ENCODE measurements around the gene ERBB4. TPM values are rescaled to one million over a fixed set of nuclear protein-coding genes. Genes with fewer than 3 reads are reported as not detected.

The ERBB4 gene
- total RNA-seq, 1 experiment from 2014 or later: 0.04 TPM

DNA sequence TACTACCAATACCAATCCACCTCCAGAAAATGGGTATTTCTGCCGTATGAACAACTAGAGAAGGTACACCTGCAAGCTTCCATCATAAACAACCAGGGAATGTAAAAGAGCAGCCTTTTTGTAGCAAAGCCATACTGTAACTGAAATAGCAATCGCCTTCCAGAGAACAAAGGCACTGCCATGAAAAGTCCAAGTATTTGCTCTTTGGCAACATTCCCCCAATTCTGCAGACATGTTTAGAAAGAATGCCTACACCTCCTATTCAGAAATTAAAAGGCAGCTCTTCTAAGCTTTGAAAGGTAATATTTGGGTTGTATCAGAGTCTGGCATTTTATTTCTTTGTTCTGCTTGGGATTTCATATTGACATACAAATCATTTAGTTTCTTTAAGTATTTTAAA, 487.7 kb downstream of the ERBB4 start:
- Histone ChIP-seq H4K20me1 (ENCODE audit: control insufficient read depth, insufficient read depth, insufficient read length) (no peaks in the 10 kb centered on the region), H4K91ac (ENCODE audit: insufficient read length, low read depth, low read length) (no peak overlapping the region), H3K9me3 (ENCODE audit: control insufficient read depth, low read depth, low read length) (peaks cover 19% of the 10 kb centered on the region), H3K27ac (ENCODE audit: insufficient read length, low read depth, low read length) (no peak overlapping the region), H3K23me2 (ENCODE audit: insufficient read length, low read depth, low read length, poor library complexity, severe bottlenecking) (no peaks in the 10 kb centered on the region), H2AK5ac (ENCODE audit: insufficient read length, low read length) (no peak overlapping the region), H2BK120ac (ENCODE audit: low read depth, low read length, poor library complexity, severe bottlenecking) (no peak overlapping the region), H3K14ac (ENCODE audit: insufficient read depth, low read length) (no peak overlapping the region), H3T11ph (ENCODE audit: low read length) (no peak overlapping the region), H2BK20ac (ENCODE audit: low read depth, low read length, poor library complexity, severe bottlenecking) (no peak overlapping the region), H2BK15ac (ENCODE audit: low read depth, low read length) (no peak overlapping the region), H2BK5ac (ENCODE audit: insufficient read length, low read length) (no peak overlapping the region), H3K4me2 (ENCODE audit: insufficient read depth, insufficient read length, low read length) (no peak overlapping the region), H3K79me2 (ENCODE audit: insufficient read depth, low read length) (no peaks in the 10 kb centered on the region), H3K79me1 (ENCODE audit: insufficient read depth, low read depth, low read length, poor library complexity, severe bottlenecking) (no peaks in the 10 kb centered on the region), H4K5ac (ENCODE audit: insufficient read length, low read depth, low read length) (no peak overlapping the region), H3K23ac (ENCODE audit: insufficient read length, low read depth, low read length) (no peak overlapping the region), H3K18ac (ENCODE audit: insufficient read length, low read depth, low read length) (no peak overlapping the region), H3K56ac (ENCODE audit: insufficient read length, low read depth, low read length) (no peak overlapping the region), H3K9ac (ENCODE audit: extremely low read depth, insufficient read length, low read length) (no peak overlapping the region), H2BK12ac (ENCODE audit: insufficient read length, low read depth, low read length) (no peak overlapping the region), H3K27me3 (ENCODE audit: insufficient read depth, low read length) (no peaks in the 10 kb centered on the region), H2AFZ (ENCODE audit: low read length) (no peak overlapping the region), H4K8ac (replicated peaks; ENCODE audit: insufficient read length, low read depth, low read length) (no peak overlapping the region), H3K4me1 (ENCODE audit: insufficient read depth, low read length) (no peaks in the 10 kb centered on the region), H3K4ac (ENCODE audit: low read depth, low read length) (no peak overlapping the region)
- peaks cover 13 to 36% (median 29%) of the 10 kb centered on the region in 3 experiments for H3K36me3 Mint-ChIP-seq (ENCODE audit: insufficient read depth in 1 of 3, low read depth in 3 of 3)
- H3K27me3 Mint-ChIP-seq (ENCODE audit: low read depth): peaks cover 2% of the 10 kb centered on the region; the same call in 1 of the 2 replicates
- no CpG with 5 or more reads among the region's 2 CpGs for WGBS (ENCODE audit: extremely low coverage, insufficient read length, low lambda C conversion rate)
- H3K27ac Mint-ChIP-seq: no peak overlapping the region
- TF ChIP-seq CTCF (conservative IDR thresholded peaks at IDR 0.05): no peak
- no peak overlapping the region for H3K4me3 Mint-ChIP-seq
- H3K9me3 Mint-ChIP-seq: peaks cover 37 to 38% of the 10 kb centered on the region in 2 experiments
- no peak for DNase-seq
- no peaks in the 10 kb centered on the region for H3K4me1 Mint-ChIP-seq

All from H9 (cell line).